ENCODE results near the gene UBE2K.

DNA sequence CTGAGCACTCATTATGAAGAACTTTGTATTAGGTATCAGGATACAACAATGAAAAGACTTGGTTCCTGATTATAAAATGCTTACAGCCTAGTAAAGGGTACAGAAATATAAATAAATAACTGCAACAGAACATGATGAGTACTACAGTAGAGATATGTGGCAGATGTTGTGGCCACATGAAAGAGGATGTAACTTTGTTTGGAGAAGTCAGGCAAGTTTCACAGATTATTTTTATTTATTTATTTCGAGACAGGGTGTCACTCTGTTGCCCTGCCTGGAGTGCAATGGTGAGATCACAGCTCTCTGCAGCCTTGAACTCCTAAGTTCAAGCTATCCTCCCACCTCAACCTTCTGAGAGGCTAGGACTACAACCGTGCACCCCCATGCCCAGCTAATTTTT, 15.8 kb upstream of the UBE2K start:
- TF ChIP-seq, protein P1, sequence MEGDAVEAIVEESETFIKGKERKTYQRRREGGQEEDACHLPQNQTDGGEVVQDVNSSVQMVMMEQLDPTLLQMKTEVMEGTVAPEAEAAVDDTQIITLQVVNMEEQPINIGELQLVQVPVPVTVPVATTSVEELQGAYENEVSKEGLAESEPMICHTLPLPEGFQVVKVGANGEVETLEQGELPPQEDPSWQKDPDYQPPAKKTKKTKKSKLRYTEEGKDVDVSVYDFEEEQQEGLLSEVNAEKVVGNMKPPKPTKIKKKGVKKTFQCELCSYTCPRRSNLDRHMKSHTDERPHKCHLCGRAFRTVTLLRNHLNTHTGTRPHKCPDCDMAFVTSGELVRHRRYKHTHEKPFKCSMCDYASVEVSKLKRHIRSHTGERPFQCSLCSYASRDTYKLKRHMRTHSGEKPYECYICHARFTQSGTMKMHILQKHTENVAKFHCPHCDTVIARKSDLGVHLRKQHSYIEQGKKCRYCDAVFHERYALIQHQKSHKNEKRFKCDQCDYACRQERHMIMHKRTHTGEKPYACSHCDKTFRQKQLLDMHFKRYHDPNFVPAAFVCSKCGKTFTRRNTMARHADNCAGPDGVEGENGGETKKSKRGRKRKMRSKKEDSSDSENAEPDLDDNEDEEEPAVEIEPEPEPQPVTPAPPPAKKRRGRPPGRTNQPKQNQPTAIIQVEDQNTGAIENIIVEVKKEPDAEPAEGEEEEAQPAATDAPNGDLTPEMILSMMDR (conservative IDR thresholded peaks at IDR 0.05): no peak
- TF ChIP-seq ZFX (IDR thresholded peaks at IDR 0.05): no peak

Measured in C4-2B (cell line).